Activated T-cell treated with anti-CD3 and anti-CD28 coated beads, Interleukin-2, amount 50 U/mL, for 72 hours (primary cell): ENCODE data around the gene EZR. TPM values are rescaled to one million over a fixed set of nuclear protein-coding genes. Genes with fewer than 3 reads are reported as not detected.
"Not testable (repeated sequence)": the region's sequence is repeated elsewhere in the genome, so short reads cannot be mapped to it uniquely, and the experiment has no call there.

Experiments used
- ATAC-seq, 2 donors: fragments of 150-1000 bp; cut with Tn5 transposase; replicated peaks in 1 of 2; 2 replicates each; pipeline ENCODE4 v1.10.0; 2021; ENCODE audit warnings: moderate library complexity in 2 of 2, mild to moderate bottlenecking in 1 of 2
- DNase-seq, 2 donors: peaks; one replicate each; pipeline ENCODE4 v3.0.0; 2021 to 2022; ENCODE audit warnings: mixed read lengths in 1 of 2
- H3K27ac Mint-ChIP-seq: one replicate; pipeline ENCODE4 v1.8.0; 2022; ENCODE audit warnings: mild to moderate bottlenecking, moderate library complexity, mixed read lengths
- H3K27me3 Mint-ChIP-seq: one replicate; pipeline ENCODE4 v1.8.0; 2022; ENCODE audit warnings: low read depth, mixed read lengths
- H3K36me3 Mint-ChIP-seq, 2 donors: one replicate each; pipeline ENCODE4 v1.8.0; 2022; ENCODE audit warnings: mixed read lengths in 2 of 2, mild to moderate bottlenecking in 1 of 2; ENCODE audit not compliant: insufficient read depth in 2 of 2
- H3K4me1 Mint-ChIP-seq: one replicate; pipeline ENCODE4 v1.8.0; 2022; ENCODE audit warnings: low read depth, mixed read lengths
- H3K4me3 Mint-ChIP-seq, 2 donors: one replicate each; pipeline ENCODE4 v1.8.0; 2022; ENCODE audit warnings: mild to moderate bottlenecking in 2 of 2, mixed read lengths in 2 of 2, moderate library complexity in 2 of 2
- H3K9me3 Mint-ChIP-seq, 2 donors: one replicate each; pipeline ENCODE4 v1.8.0; 2022; ENCODE audit warnings: mixed read lengths in 2 of 2
- total RNA-seq, 2 donors: library from RNA; stranded (reverse); gene quantifications; one replicate each; pipeline ENCODE4 v1.2.3, GENCODE V29; 2022

The EZR gene
- total RNA-seq, 2 donors from 2014 or later = 167 to 177 TPM

DNA sequence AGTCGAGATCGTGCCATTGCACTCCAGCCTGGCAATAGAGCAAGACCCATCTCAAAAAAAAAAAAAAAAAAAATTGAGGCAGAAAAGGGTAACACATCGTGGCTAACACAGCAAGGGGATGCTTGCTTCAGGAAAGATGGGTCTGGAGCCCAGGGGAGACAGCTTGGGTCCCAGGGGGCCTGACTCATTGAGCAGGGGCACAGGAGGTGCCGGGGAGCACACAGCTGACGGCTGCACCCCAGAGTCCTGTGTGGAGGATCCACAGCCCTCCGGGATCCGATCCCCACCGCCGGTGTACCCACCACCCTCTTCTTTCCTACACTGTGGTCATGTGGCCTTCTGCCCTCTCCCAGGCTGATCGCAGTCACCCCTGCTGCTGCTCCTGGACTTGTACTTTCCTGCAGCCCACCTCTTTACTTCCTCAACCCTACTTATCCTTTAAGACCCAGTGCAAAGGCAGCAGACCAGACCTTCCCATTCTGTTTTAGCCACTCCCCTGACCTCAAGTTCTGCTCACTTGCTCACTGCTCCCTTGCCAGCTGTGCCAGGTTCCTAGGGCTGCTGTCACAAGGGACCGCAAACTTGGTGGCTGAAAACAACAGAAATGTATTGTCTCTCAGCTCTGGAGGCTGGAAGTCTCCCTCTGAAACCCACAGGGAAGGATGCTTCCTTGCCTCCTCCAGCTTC, 17.6 kb upstream of the EZR start:
- H3K4me3 Mint-ChIP-seq = no peak overlapping the region
- H3K27me3 Mint-ChIP-seq = peaks cover 8% of the 10 kb centered on the region
- DNase-seq (no peak), ATAC-seq (no peak)
- H3K9me3 Mint-ChIP-seq = peaks cover 2 to 3% of the 10 kb centered on the region in 2 donors
- no peaks in the 10 kb centered on the region for H3K4me1 Mint-ChIP-seq
- no peak overlapping the region for H3K27ac Mint-ChIP-seq
- no peaks in the 10 kb centered on the region for H3K36me3 Mint-ChIP-seq

GRCh38 chr6:158835616-158836221, 16.6 kb upstream of the EZR start:
- no peak for ATAC-seq
- Mint-ChIP-seq H3K4me1 (no peaks in the 10 kb centered on the region), H3K36me3 (no peaks in the 10 kb centered on the region)

DNA sequence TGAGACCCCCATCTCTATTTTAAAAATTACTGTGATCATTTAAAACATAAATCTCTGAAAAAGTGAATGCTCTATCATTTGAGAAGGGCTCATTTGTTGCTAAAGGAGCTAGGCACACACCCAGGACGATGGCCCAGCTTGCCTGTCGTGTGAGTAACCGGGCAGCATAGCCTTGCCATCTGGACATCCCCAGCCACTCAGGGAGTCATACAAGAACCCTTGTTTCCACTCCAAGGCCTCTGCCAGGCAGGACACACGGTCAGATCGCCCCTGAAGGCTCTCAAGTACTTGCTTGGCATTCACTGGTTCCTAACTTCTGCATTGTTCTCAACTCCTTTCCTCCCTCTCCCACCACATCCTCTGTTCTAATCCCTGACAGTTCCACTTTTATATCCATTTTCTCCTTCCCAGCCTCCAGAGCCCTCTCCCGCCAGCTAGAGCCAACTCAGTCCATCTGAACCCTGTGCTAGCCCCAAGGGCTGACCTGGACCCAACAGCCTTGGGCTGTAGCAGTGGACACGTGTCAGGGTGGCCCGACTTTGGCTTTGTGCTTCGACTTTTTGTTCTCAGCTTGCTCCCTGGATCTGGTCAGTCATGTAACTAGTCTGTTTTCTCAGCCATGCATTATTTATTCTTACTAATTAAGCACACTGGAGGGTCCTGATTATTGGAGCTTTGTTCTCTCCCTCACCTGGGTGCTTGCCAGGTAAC, 15.7 kb upstream of the EZR start:
- Mint-ChIP-seq H3K27me3 (peaks cover 8% of the 10 kb centered on the region), H3K4me3 (no peak overlapping the region), H3K9me3 (no peaks in the 10 kb centered on the region), H3K4me1 (no peaks in the 10 kb centered on the region), H3K36me3 (no peaks in the 10 kb centered on the region), H3K27ac (no peak overlapping the region)
- no peak for ATAC-seq
- DNase-seq = no peak

More at GRCh38 chr6:158835616-158836221, 16.6 kb upstream of the EZR start:
- Mint-ChIP-seq H3K27ac (no peak overlapping the region), H3K9me3 (peaks cover 2 to 3% of the 10 kb centered on the region in 2 donors), H3K4me3 (no peak overlapping the region), H3K27me3 (peaks cover 8% of the 10 kb centered on the region)
- DNase-seq = no peak

GRCh38 chr6:158832807-158833206, 13.6 kb upstream of the EZR start:
- H3K4me1 Mint-ChIP-seq, DNase-seq, ATAC-seq, H3K27me3 Mint-ChIP-seq, H3K9me3 Mint-ChIP-seq, H3K36me3 Mint-ChIP-seq, H3K4me3 Mint-ChIP-seq, H3K27ac Mint-ChIP-seq: not testable (repeated sequence)

GRCh38 chr6:158832026-158832425, 12.9 kb upstream of the EZR start:
- no peak for DNase-seq

GRCh38 chr6:158831571-158831970, 12.4 kb upstream of the EZR start:
- H3K27ac Mint-ChIP-seq = no peak overlapping the region
- ATAC-seq (no peak), DNase-seq (no peak)
- no peaks in the 10 kb centered on the region for H3K4me1 Mint-ChIP-seq
- no peak overlapping the region for H3K4me3 Mint-ChIP-seq
- H3K9me3 Mint-ChIP-seq = no peaks in the 10 kb centered on the region
- peaks cover 0 to under 1% of the 10 kb centered on the region in 2 donors for H3K36me3 Mint-ChIP-seq
- peaks cover 8% of the 10 kb centered on the region for H3K27me3 Mint-ChIP-seq

More at GRCh38 chr6:158832026-158832425, 12.9 kb upstream of the EZR start:
- H3K9me3 Mint-ChIP-seq = no peaks in the 10 kb centered on the region
- H3K36me3 Mint-ChIP-seq = no peaks in the 10 kb centered on the region
- no peak for ATAC-seq
- H3K27ac Mint-ChIP-seq = no peak overlapping the region
- H3K4me1 Mint-ChIP-seq = no peaks in the 10 kb centered on the region
- H3K4me3 Mint-ChIP-seq = no peak overlapping the region
- H3K27me3 Mint-ChIP-seq = peaks cover 8% of the 10 kb centered on the region

GRCh38 chr6:158830736-158831135, 11.6 kb upstream of the EZR start:
- ATAC-seq = no peak
- no peak overlapping the region for H3K27ac Mint-ChIP-seq
- H3K4me1 Mint-ChIP-seq = no peaks in the 10 kb centered on the region
- H3K9me3 Mint-ChIP-seq = no peaks in the 10 kb centered on the region
- H3K36me3 Mint-ChIP-seq = peaks cover 0 to 1% of the 10 kb centered on the region in 2 donors
- H3K4me3 Mint-ChIP-seq = no peak overlapping the region
- no peak for DNase-seq
- H3K27me3 Mint-ChIP-seq = peaks cover 8% of the 10 kb centered on the region

GRCh38 chr6:158828807-158829206, 9.6 kb upstream of the EZR start:
- no peak overlapping the region for H3K4me3 Mint-ChIP-seq
- no peaks in the 10 kb centered on the region for H3K27me3 Mint-ChIP-seq
- H3K4me1 Mint-ChIP-seq = no peaks in the 10 kb centered on the region
- H3K9me3 Mint-ChIP-seq = no peaks in the 10 kb centered on the region
- ATAC-seq (no peak), DNase-seq (no peak)
- peaks cover 0 to 1% of the 10 kb centered on the region in 2 donors for H3K36me3 Mint-ChIP-seq
- H3K27ac Mint-ChIP-seq = no peak overlapping the region

- Mint-ChIP-seq H3K4me3 (no peak overlapping the region), H3K27me3 (no peaks in the 10 kb centered on the region), H3K27ac (no peak overlapping the region), H3K36me3 (peaks cover 0 to 1% of the 10 kb centered on the region in 2 donors), H3K4me1 (peaks cover 10% of the 10 kb centered on the region), H3K9me3 (no peaks in the 10 kb centered on the region)
- no peak for DNase-seq
- ATAC-seq = no peak
Observed at GRCh38 chr6:158826819-158827501, 7.8 kb upstream of the EZR start.

- peaks cover 0 to 1% of the 10 kb centered on the region in 2 donors for H3K36me3 Mint-ChIP-seq
- ATAC-seq = no peak
- peaks cover 15% of the 10 kb centered on the region for H3K4me1 Mint-ChIP-seq
- H3K27ac Mint-ChIP-seq = no peak overlapping the region
- no peaks in the 10 kb centered on the region for H3K9me3 Mint-ChIP-seq
- no peak for DNase-seq
- no peak overlapping the region for H3K4me3 Mint-ChIP-seq
- no peaks in the 10 kb centered on the region for H3K27me3 Mint-ChIP-seq
Observed at GRCh38 chr6:158825951-158826306, 6.8 kb upstream of the EZR start.

- H3K27me3 Mint-ChIP-seq = no peaks in the 10 kb centered on the region
- DNase-seq (no peak), ATAC-seq (no peak)
- peaks cover 15% of the 10 kb centered on the region for H3K4me1 Mint-ChIP-seq
- peaks cover 0 to 1% of the 10 kb centered on the region in 2 donors for H3K36me3 Mint-ChIP-seq
- no peaks in the 10 kb centered on the region for H3K9me3 Mint-ChIP-seq
- no peak overlapping the region for H3K27ac Mint-ChIP-seq
- no peak overlapping the region for H3K4me3 Mint-ChIP-seq
Observed at GRCh38 chr6:158825038-158825950, 6.1 kb upstream of the EZR start.

- not testable (repeated sequence) for H3K9me3 Mint-ChIP-seq, H3K36me3 Mint-ChIP-seq, H3K4me3 Mint-ChIP-seq, DNase-seq, H3K27me3 Mint-ChIP-seq, H3K27ac Mint-ChIP-seq, ATAC-seq
- peaks cover 15% of the 10 kb centered on the region for H3K4me1 Mint-ChIP-seq
Observed at GRCh38 chr6:158823616-158824015, 4.4 kb upstream of the EZR start.
